ENCODE measurements around the gene DACH2.

Gene DACH2

DNA sequence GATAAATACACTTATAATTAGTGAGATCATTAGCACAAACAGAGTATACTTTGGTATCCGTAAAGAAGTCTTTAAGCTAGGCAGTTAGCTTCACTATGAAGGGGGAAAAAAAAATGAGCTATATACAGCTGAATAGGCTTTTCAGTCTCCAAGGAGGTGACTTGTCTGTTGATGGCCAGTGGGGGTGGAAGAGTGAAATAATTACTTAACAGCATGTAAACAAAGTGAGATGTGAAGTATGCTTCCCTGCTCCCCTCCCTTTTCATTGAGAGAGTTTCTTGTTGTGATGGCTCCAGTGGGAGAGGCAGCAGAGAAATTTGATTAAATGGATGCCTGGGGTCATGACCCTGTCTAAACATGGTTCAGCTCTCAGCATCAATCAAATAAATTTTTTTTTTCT lies 180.9 kb downstream of the DACH2 start:
- DNase-seq = no peak

- no peak for DNase-seq
These were observed 200.4 kb downstream of the DACH2 start for GRCh38 chrX:86348669-86349068.

- no peak for DNase-seq
These were observed 200.9 kb downstream of the DACH2 start for GRCh38 chrX:86349115-86349514.

GRCh38 chrX:86369847-86370630 lies 221.8 kb downstream of the DACH2 start:
- DNase-seq = no peak

DNA sequence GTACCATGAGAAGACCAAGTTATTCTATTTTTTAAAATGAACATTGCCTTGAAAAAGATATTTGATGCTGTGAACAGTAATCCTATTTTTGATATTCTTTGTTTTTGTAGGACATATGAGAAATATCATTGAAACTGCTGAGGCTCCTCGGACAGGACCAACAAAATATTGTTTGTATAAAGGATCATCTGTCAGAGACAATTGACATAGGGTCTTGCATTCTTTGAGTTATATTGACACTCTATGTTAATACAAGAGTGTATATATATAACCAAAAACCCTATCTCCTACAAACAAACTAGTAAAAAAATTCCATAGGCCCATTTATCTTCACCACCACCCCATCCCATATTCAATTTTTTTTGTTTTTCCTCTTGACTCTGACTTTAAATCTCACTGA lies 222.7 kb downstream of the DACH2 start:
- DNase-seq = no peak

DNA sequence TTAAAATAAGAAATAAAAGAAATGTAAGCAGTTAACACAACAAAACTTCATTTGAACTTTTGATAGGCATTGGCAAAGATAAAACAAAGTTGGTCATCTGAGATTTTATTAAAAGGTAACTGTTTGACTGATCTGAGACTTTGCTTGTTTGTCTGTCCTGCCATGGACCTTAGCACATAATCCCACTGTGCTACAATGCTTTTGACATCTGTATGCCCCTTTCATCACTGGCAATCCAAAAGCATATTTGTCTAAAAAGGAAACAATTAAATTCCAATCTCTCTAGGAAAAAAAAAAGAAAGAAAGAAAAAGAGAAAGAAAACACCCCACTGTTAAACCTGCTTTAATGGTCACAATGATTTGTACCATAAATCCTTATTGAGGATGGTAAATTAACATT lies 231.0 kb downstream of the DACH2 start:
- DNase-seq = no peak

- no peak for DNase-seq
These were observed 235.7 kb downstream of the DACH2 start for GRCh38 chrX:86383681-86384540.

DNA sequence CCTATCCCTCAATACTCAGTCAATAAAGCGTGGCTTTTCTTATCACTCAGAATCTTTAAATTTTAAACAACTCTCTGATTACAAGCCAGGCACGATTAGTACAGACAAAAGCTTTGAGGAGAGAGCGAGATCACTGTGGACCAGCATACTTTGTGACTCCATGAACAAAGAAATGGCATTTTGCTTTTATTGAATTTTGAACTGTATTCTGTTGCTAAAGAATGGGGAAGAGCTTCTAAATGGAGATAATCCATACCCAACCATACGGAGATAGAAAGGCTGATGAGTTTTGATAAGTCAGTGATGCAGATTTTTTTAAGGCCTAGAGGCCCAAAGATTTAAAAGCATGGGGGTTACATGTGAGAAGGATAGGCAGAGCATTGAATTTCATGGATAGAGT lies 259.1 kb downstream of the DACH2 start:
- DNase-seq = no peak

DNA sequence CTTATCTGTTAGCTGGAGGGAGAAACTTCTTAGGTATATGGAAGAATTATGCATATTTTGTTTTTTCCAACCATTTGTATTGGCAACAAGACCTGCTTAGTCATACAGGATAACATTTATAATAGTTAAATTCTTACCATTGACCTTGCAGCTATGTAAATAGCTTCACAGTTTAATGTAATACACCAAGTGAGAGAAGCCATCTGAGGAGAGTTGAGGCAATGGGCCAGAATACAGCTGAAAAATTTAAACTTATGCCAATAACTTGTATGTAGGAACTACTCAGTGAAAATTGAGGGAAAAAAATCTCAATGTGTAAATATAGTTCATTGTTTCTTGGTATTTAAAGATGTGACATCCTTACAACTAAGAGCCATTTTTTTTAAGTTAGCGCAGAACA lies 273.5 kb downstream of the DACH2 start:
- DNase-seq = no peak

DNA sequence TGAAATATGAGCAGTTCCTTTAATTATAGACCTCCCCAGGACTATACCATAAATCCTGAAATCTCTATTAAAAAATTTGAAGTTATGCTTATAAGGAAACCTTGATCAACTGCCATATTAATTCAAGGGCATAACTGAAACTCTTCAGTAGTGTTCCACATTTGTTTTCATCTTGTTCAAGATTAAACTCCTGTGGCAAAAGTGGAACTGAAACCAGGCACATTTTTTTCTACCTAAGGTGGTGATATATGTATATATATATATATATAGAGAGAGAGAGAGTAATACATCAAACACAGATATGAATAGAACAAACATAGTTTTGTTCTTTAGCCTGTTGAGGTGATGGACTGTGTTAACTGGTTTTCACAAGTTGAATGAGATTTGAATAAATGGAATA lies 287.9 kb downstream of the DACH2 start:
- DNase-seq = no peak

GRCh38 chrX:86455495-86455894 lies 307.2 kb downstream of the DACH2 start:
- DNase-seq = no peak

DNA sequence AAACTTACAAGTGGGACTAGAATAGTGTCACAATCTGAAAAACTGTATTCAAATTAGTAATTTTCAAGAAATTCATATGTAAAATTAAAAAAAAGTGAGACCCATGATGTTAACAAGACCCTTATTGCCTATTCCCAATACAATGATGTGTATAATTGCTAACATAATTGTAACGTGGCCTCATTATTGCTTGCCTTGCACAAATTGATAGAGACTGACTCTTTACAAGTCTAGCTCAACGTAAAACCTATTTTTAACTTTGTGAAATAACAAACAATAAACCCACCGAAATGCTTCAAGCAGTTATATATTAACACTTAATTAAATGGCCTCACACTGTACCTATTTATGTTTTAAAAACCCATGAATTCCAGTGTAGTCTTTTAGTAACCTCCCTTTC lies 312.5 kb downstream of the DACH2 start:
- no peak for DNase-seq

GRCh38 chrX:86504297-86504696 lies 356.0 kb downstream of the DACH2 start:
- DNase-seq = no peak

- DNase-seq = no peak
These were observed 359.1 kb downstream of the DACH2 start for GRCh38 chrX:86507331-86507730.

GRCh38 chrX:86579777-86580176 lies 431.5 kb downstream of the DACH2 start:
- DNase-seq = no peak

GRCh38 chrX:86604607-86605006 lies 456.4 kb downstream of the DACH2 start:
- DNase-seq = no peak

DNA sequence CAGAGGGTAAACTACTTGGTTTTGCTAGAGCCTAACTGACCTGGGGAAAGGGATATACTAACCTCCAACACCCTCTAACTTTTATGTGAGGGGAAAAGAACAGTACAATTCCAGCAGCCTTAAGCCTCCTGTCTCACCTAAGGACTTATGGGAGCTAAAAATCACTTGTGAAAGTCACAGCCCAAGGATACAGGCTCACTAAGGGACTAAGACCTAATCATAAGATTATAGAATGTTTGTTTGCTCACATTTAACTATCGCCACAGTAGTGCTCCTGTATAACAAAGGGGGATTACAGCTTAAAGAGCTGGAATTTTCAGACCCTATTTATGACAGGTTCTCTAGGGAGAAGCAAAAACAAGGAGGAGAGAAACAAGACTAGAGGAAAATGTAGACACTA lies 548.7 kb downstream of the DACH2 start:
- DNase-seq = no peak

DNA sequence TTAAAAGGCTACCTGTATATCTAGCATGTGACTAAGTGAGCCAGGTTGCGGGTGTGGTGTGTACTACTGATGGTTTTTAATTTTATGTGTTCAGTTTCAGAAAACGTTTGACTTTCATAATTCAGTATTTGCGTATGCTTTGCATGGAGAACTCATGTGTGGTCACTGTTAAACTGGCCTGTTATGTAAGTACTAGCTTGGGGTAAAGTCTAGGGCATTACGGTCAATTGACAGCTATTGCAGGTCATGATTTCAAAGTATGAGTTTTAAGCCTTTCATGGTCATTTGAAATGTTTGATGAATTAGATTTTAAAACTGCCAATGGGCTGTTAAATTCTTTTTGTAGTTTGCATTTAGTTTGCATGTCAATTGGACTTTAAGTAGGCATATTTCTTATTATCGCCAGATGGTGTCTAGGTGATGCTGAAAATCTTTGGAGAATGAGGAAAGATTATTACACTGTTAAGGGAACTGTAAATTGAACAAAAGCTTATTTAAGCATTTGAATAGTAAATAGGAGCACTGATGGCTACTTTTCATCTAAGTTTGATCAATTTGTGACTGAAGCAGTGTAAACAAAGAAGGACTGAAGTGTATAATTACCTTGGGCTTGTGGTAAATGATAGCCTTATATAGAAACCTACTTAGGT lies 563.4 kb downstream of the DACH2 start:
- no peak for DNase-seq

GRCh38 chrX:86714441-86714840 lies 566.2 kb downstream of the DACH2 start:
- no peak for DNase-seq

GRCh38 chrX:86724277-86724676 lies 576.0 kb downstream of the DACH2 start:
- DNase-seq = no peak

DNA sequence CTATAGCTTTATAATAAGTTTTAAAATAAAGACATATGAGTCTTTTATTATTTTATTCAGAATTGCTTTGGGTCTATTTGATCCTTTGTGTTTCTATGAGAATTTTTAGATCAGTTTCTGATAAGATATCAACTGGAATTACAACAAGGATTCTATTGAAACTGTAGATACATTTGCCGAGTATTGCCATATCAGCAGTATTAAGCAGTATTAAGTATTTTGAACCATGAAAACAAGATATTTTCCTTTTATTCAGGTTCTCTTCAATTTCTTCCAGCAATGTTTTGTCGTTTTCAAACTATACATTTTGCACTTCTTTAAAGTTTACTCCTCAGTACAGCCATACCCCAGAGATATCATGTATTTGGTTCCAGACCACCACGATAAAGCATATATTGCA lies 598.8 kb downstream of the DACH2 start:
- DNase-seq = no peak

DNA sequence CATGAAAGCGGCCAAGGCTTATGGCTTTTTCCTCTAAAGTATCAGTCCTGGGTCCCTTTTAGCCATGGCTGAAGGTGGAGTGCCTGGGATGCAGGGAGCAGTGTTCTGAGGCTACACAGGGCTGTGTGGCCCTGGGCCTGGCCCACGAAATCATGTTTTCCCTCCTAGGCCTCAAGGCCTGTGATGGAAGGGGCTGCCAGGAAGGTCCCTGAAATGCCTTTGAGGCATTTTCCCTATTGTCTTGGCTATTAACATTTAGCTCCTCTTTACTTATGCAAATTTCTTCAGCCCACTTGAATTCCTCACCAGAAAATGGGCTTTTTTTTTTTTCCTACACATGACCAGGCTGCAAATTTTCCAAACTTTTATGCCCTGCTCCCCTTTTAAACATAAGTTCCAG lies 657.0 kb downstream of the DACH2 start:
- no peak for DNase-seq

DNA sequence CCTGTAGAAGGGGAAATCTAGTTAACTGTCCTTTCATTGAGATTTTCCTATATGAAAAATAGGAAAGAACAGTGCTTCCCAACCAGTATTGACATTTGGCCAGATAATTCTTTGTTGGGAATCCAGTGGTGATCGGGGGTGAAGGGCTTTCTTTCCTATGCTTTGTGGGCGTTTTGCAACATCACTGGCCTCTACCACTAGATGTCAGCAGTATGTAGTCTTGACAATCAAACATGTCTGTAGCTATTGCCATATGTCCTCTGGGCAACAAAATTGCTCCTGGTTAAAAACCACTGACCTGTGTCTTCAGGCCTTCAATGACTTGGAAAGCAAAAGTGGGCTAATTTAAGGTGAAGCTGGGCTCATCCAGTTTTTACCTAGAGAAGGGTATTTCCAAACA lies 658.5 kb downstream of the DACH2 start:
- no peak for DNase-seq

DNA sequence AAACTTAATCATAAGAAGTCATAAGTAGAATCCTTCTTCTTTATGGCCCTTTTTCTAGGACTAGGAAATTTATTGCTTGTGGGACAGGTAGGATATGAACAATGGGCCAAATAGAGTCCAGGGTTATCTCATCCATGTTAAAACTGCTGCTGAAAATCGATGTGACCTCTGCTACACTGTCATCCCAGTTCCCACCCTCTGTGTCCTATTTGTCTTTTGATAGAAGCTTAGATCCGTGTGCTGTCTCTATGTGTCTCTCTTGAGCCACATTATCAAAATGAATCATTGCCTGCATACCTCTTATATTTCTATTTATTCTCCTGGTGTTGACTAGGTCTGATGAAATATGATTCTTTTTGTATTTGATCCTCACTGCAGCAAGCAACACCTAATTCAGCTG lies 661.4 kb downstream of the DACH2 start:
- no peak for DNase-seq

Data from CD4-positive, alpha-beta T cell treated with Interleukin-15 for 1 hour (primary cell).